Smooth muscle cell (in vitro differentiated cells): ENCODE results near the gene VEGFB. TPM values are rescaled to one million over a fixed set of nuclear protein-coding genes. Genes with fewer than 3 reads are reported as not detected.

Experiments used
- DNase-seq: peaks from one replicate; lab custom pipeline; 2025; ENCODE audit not compliant: unreplicated experiment; lab: John Stamatoyannopoulos, UW
- H2AFZ ChIP-seq: fragments of 200-600 bp; sonication (generic); 2 replicates; pipeline ENCODE4 v1.6.0; 2016; ENCODE audit warnings: antibody characterized with exemption, low read depth, mild to moderate bottlenecking
- H3F3A ChIP-seq: fragments of 200-600 bp; sonication (generic); 2 replicates; pipeline ENCODE4 v1.6.0; 2017; ENCODE audit warnings: antibody characterized with exemption, low read depth
- H3K27ac ChIP-seq: fragments of 200-600 bp; sonication (generic); 2 replicates; pipeline ENCODE4 v1.5.1; 2016; ENCODE audit warnings: low read depth, mild to moderate bottlenecking
- H3K27me3 ChIP-seq: fragments of 200-600 bp; sonication (generic); 2 replicates; pipeline ENCODE4 v1.6.1; 2016; ENCODE audit warnings: low read depth, mild to moderate bottlenecking
- H3K36me3 ChIP-seq: fragments of 200-600 bp; sonication (generic); 2 replicates; pipeline ENCODE4 v1.5.1; 2016; ENCODE audit warnings: low read depth
- H3K4me1 ChIP-seq: fragments of 200-600 bp; sonication (generic); 2 replicates; pipeline ENCODE4 v1.5.1; 2016; ENCODE audit warnings: low read depth
- H3K4me2 ChIP-seq: fragments of 200-600 bp; sonication (generic); 2 replicates; pipeline ENCODE4 v1.6.0; 2016; ENCODE audit warnings: mild to moderate bottlenecking
- H3K4me3 ChIP-seq: fragments of 200-600 bp; sonication (generic); 2 replicates; pipeline ENCODE4 v1.5.1; 2016; ENCODE audit warnings: mild to moderate bottlenecking
- H3K79me2 ChIP-seq: fragments of 200-600 bp; sonication (generic); 2 replicates; pipeline ENCODE4 v1.6.0; 2016; ENCODE audit warnings: low read depth, mild to moderate bottlenecking
- H3K9ac ChIP-seq: fragments of 200-600 bp; sonication (generic); 2 replicates; pipeline ENCODE4 v1.6.0; 2016; ENCODE audit warnings: low read depth
- H3K9me3 ChIP-seq: fragments of 200-600 bp; sonication (generic); replicated peaks from 2 replicates; pipeline ENCODE4 v1.5.1; 2016; ENCODE audit warnings: low read depth
- H4K20me1 ChIP-seq: fragments of 200-600 bp; sonication (generic); 2 replicates; pipeline ENCODE4 v1.6.0; 2016; ENCODE audit warnings: low read depth
- WGBS: methylation state at CpG from one replicate; pipeline ENCODE4 v1.1.7; 2016; ENCODE audit warnings: low lambda C conversion rate; 5-methylcytosine and 5-hydroxymethylcytosine counted together
- polyA plus RNA-seq: library from polyadenylated mRNA; unstranded; fragments of >200 nt; fragmentation: Nextera tagmentation; extraction: Ambion mirVana; gene quantifications from 2 replicates; pipeline ENCODE4 v1.2.1, GENCODE V29; 2016
- total RNA-seq: library from RNA; depleted of rRNA; stranded (reverse); fragments of >200 nt; gene quantifications from 2 replicates; pipeline ENCODE4 v1.2.3, GENCODE V29; 2014
- TF ChIP-seq, protein P1 (sequence below): fragments of 200-600 bp; sonication (generic); IDR thresholded peaks from 2 replicates; pipeline ENCODE4 v1.5.1; 2017; ENCODE audit warnings: borderline replicate concordance, mild to moderate bottlenecking, antibody characterized with exemption; ENCODE audit not compliant: insufficient read depth, poor library complexity, severe bottlenecking

The VEGFB gene
- total and polyA plus RNA-seq, 2 experiments from 2014 or later: 27.9 to 96.5 TPM

DNA sequence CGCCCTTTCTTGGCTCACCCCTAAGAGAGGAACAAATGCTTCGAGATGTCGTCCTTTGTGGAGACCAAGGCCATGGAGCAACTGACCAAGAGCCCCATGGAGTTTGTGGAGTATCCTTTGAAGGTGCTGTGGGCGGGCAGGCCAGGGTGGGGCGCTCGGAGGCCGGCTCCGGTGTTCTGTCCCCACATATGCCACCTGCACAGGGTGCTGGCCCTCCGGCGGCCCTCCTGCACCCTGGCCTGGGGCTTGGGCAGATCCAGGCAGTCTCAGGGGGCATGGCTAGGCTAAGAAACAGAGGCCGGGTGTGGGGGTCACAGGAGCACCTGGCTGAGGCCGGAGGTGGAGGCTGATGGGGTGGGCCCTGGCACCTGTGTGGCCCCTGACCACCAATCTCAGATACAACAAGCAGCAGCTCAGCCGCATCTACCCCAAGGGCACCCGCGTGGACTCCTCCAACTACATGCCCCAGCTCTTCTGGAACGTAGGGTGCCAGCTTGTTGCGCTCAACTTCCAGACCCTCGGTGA is 27.2 kb downstream of the VEGFB start:
- Histone ChIP-seq H3K9me3 (no peaks in the 10 kb centered on the region), H3F3A (no peaks in the 10 kb centered on the region), H3K4me2 (no peak overlapping the region), H3K4me1 (no peaks in the 10 kb centered on the region), H3K79me2 (no peaks in the 10 kb centered on the region), H3K9ac (no peak overlapping the region), H3K4me3 (no peak overlapping the region), H3K27me3 (no peaks in the 10 kb centered on the region), H3K36me3 (no peaks in the 10 kb centered on the region), H4K20me1 (peaks cover 1% of the 10 kb centered on the region), H3K27ac (no peak overlapping the region), H2AFZ (no peak overlapping the region)
- TF ChIP-seq, protein P1, sequence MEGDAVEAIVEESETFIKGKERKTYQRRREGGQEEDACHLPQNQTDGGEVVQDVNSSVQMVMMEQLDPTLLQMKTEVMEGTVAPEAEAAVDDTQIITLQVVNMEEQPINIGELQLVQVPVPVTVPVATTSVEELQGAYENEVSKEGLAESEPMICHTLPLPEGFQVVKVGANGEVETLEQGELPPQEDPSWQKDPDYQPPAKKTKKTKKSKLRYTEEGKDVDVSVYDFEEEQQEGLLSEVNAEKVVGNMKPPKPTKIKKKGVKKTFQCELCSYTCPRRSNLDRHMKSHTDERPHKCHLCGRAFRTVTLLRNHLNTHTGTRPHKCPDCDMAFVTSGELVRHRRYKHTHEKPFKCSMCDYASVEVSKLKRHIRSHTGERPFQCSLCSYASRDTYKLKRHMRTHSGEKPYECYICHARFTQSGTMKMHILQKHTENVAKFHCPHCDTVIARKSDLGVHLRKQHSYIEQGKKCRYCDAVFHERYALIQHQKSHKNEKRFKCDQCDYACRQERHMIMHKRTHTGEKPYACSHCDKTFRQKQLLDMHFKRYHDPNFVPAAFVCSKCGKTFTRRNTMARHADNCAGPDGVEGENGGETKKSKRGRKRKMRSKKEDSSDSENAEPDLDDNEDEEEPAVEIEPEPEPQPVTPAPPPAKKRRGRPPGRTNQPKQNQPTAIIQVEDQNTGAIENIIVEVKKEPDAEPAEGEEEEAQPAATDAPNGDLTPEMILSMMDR: no peak
- no peak for DNase-seq
- WGBS: 99% methylated on average over 11 of the region's 18 CpGs

DNA sequence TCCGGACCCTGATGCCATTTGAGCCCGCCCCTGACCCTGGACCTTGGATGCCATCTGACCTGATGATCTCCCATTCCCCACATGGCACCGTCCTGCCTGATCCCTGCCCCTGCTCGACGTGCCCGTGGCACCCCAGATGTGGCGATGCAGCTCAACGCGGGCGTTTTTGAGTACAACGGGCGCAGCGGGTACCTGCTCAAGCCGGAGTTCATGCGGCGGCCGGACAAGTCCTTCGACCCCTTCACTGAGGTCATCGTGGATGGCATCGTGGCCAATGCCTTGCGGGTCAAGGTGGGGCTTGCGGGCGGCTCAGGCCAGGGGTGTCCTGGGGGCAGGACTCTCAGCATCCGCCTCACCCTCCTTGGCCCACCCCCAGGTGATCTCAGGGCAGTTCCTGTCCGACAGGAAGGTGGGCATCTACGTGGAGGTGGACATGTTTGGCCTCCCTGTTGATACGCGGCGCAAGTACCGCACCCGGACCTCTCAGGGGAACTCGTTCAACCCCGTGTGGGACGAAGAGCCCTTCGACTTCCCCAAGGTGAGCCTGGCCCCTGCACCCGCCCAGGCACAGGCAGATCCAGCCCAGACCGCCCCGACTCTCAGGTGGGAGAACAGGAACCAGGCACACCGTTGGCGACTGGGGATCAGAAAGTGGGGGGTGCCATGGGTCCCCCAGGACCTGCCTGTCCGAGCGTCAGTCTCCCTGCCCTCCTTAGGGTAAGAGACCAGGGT is 28.1 kb downstream of the VEGFB start:
- Histone ChIP-seq H3F3A (no peaks in the 10 kb centered on the region), H3K79me2 (no peaks in the 10 kb centered on the region), H3K4me3 (no peak overlapping the region), H3K4me1 (no peaks in the 10 kb centered on the region), H2AFZ (no peak overlapping the region), H3K27me3 (no peaks in the 10 kb centered on the region), H3K4me2 (no peak overlapping the region), H3K9me3 (no peaks in the 10 kb centered on the region), H3K27ac (peak overlapping the region; percentile 44), H3K36me3 (no peaks in the 10 kb centered on the region), H4K20me1 (no peaks in the 10 kb centered on the region), H3K9ac (no peak overlapping the region)
- 96% methylated on average over 41 of the region's 42 CpGs for WGBS
- DNase-seq: no peak
- TF ChIP-seq, protein P1: no peak

DNA sequence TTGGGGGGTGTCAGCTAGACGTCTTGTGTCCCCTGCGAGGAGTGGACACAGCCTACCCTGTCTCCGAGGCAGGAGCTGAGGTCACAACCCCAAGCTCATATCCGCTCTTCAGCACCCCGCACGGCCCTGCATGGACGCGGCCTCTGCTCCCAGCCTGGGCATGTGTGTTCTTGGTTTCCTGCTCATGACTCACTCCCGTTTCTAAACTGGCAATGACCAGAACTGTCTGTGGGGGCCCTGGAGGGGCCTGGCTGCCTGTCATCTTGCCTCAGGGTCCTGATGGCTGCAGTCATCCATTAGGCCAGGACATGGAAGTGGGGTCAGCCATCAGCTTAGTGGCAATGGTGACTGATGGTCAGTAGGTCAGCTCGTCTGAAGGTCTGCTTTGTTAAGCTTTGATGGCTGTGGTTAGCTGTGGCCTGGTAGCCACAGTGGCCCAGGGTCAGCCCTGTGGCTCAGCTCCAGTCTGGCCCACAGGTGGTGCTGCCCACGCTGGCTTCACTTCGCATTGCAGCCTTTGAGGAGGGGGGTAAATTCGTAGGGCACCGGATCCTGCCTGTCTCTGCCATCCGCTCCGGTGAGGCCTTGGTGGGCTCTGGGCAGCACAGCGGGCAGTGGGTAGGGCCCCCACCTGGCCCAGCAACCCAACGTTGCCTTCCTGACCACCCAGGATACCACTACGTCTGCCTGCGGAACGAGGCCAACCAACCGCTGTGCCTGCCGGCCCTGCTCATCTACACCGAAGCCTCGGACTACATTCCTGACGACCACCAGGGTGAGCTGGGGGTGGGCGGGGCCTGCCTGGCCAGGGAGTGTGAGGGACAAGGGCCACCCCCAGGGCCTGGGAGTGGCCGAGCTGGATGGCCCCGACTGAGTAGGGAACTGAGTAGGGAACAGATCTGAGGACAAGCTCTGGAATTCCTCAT is 28.9 kb downstream of the VEGFB start:
- no peaks in the 10 kb centered on the region for H3K27me3 ChIP-seq
- H3K27ac ChIP-seq: peak overlapping the region; percentile 44
- no peaks in the 10 kb centered on the region for H3K36me3 ChIP-seq
- no peaks in the 10 kb centered on the region for H3K4me1 ChIP-seq
- H2AFZ ChIP-seq: no peak overlapping the region
- WGBS: 58% methylated on average over 29 of the region's 29 CpGs
- H3K79me2 ChIP-seq: no peaks in the 10 kb centered on the region
- H3F3A ChIP-seq: no peaks in the 10 kb centered on the region
- DNase-seq: no peak
- no peak overlapping the region for H3K4me3 ChIP-seq
- H3K9me3 ChIP-seq: no peaks in the 10 kb centered on the region
- H3K9ac ChIP-seq: no peak overlapping the region
- no peaks in the 10 kb centered on the region for H4K20me1 ChIP-seq
- H3K4me2 ChIP-seq: peak overlapping the region; percentile 27
- TF ChIP-seq, protein P1: no peak
